ENCODE results near the gene DGUOK.

DGUOK gene

GRCh38 chr2:74004212-74005182 is 77.8 kb downstream of the DGUOK start:
- no peak for DNase-seq (ENCODE audit: extremely low read depth, low read depth)
- TF ChIP-seq CTCF (IDR thresholded peaks at IDR 0.05; ENCODE audit: low read depth, low read length, missing control alignments) = no peak
- no peak overlapping the region for H3K4me3 ChIP-seq (replicated peaks; ENCODE audit: low read depth, low read length)

- no peak for TF ChIP-seq CTCF (IDR thresholded peaks at IDR 0.05; ENCODE audit: low read depth, low read length, missing control alignments)
- no peak overlapping the region for H3K4me3 ChIP-seq (replicated peaks; ENCODE audit: low read depth, low read length)
- DNase-seq (ENCODE audit: extremely low read depth, low read depth) = no peak
Observed at GRCh38 chr2:74005786-74006185, 79.1 kb downstream of the DGUOK start.

- no peak for TF ChIP-seq CTCF (IDR thresholded peaks at IDR 0.05; ENCODE audit: low read depth, low read length, missing control alignments)
- no peak for DNase-seq (ENCODE audit: extremely low read depth, low read depth)
- H3K4me3 ChIP-seq (replicated peaks; ENCODE audit: low read depth, low read length) = no peak overlapping the region
Observed at GRCh38 chr2:74006459-74006858, 79.8 kb downstream of the DGUOK start.

GRCh38 chr2:74007121-74007520 is 80.4 kb downstream of the DGUOK start:
- no peak for TF ChIP-seq CTCF (IDR thresholded peaks at IDR 0.05; ENCODE audit: low read depth, low read length, missing control alignments)
- DNase-seq (ENCODE audit: extremely low read depth, low read depth) = no peak
- H3K4me3 ChIP-seq (replicated peaks; ENCODE audit: low read depth, low read length) = no peak overlapping the region

- no peak for TF ChIP-seq CTCF (IDR thresholded peaks at IDR 0.05; ENCODE audit: low read depth, low read length, missing control alignments)
- H3K4me3 ChIP-seq (replicated peaks; ENCODE audit: low read depth, low read length) = no peak overlapping the region
Observed at GRCh38 chr2:74007711-74008110, 81.0 kb downstream of the DGUOK start.

More at GRCh38 chr2:74007711-74008110, 81.0 kb downstream of the DGUOK start:
- DNase-seq (ENCODE audit: extremely low read depth, low read depth) = no peak

All from HFF-Myc (cell line).